NCI-H2107 treated with DMSO at 0.1 percent for 48 hours (cell line): ENCODE measurements around the gene ROBO4.

ENCODE experiments used
- DNase-seq: peaks from one replicate; lab custom pipeline; 2025; ENCODE audit not compliant: unreplicated experiment; lab: John Stamatoyannopoulos, UW

ROBO4 gene

GRCh38 chr11:124919898-124920297, 22.2 kb upstream of the ROBO4 start:
- no peak for DNase-seq

GRCh38 chr11:124918950-124919349, 21.3 kb upstream of the ROBO4 start, which contains the start of gene HEPN1:
Gene HEPN1, plus strand, starts transcription at chr11:124919250.
- no peak for DNase-seq

GRCh38 chr11:124917115-124917637, 19.5 kb upstream of the ROBO4 start:
- no peak for DNase-seq

- no peak for DNase-seq
Measured at GRCh38 chr11:124916370-124916710, 18.7 kb upstream of the ROBO4 start.

GRCh38 chr11:124915541-124916369, 18.1 kb upstream of the ROBO4 start:
- no peak for DNase-seq

GRCh38 chr11:124902616-124903015, 5.0 kb upstream of the ROBO4 start:
- no peak for DNase-seq

GRCh38 chr11:124900464-124900863, 2.8 kb upstream of the ROBO4 start:
- DNase-seq = no peak

GRCh38 chr11:124899383-124900145, 1.9 kb upstream of the ROBO4 start:
- DNase-seq = no peak

- DNase-seq = no peak
Measured at GRCh38 chr11:124898711-124899110, 1.0 kb upstream of the ROBO4 start.

GRCh38 chr11:124898263-124898680, 607 bp upstream of the ROBO4 start:
- DNase-seq = no peak

GRCh38 chr11:124896821-124897391, 759 bp downstream of the ROBO4 start:
- DNase-seq = no peak

GRCh38 chr11:124896071-124896750, 1.5 kb downstream of the ROBO4 start:
- DNase-seq = no peak

GRCh38 chr11:124895471-124895971, 2.1 kb downstream of the ROBO4 start:
- DNase-seq = no peak

GRCh38 chr11:124894606-124895430, 2.8 kb downstream of the ROBO4 start:
- DNase-seq = no peak

GRCh38 chr11:124893781-124894401, 3.8 kb downstream of the ROBO4 start:
- no peak for DNase-seq

GRCh38 chr11:124892750-124893454, 4.8 kb downstream of the ROBO4 start:
- no peak for DNase-seq

- DNase-seq = no peak
Measured at GRCh38 chr11:124892146-124892545, 5.5 kb downstream of the ROBO4 start.

GRCh38 chr11:124891373-124891861, 6.2 kb downstream of the ROBO4 start:
- DNase-seq = no peak
